DOHH2 (cell line): ENCODE results near the gene RAD51B.

Source experiments
- H3F3A ChIP-seq: fragments of 200-600 bp; sonication (generic), shearing (Covaris generic); 2 replicates; pipeline ENCODE4 v1.6.0; 2016; ENCODE audit warnings: antibody characterized with exemption, mild to moderate bottlenecking; ENCODE audit not compliant: control insufficient read depth, insufficient read depth
- H3K27ac ChIP-seq: fragments of 200-600 bp; sonication (generic); 2 replicates; pipeline ENCODE4 v1.5.1; 2014; ENCODE audit warnings: low read depth, mild to moderate bottlenecking, low read length, moderate library complexity
- H3K27me3 ChIP-seq: fragments of 200-600 bp; sonication (generic); 2 replicates; pipeline ENCODE4 v1.6.1; 2014; ENCODE audit warnings: mild to moderate bottlenecking, low read length, mixed read lengths; ENCODE audit not compliant: control insufficient read depth
- H3K36me3 ChIP-seq: fragments of 200-600 bp; sonication (generic); 2 replicates; pipeline ENCODE4 v1.6.1; 2014; ENCODE audit warnings: mild to moderate bottlenecking, low read length, moderate library complexity, mixed read lengths; ENCODE audit not compliant: control insufficient read depth
- H3K4me1 ChIP-seq: fragments of 200-600 bp; sonication (generic); 2 replicates; pipeline ENCODE4 v1.6.1; 2014; ENCODE audit warnings: mild to moderate bottlenecking, low read length, mixed read lengths; ENCODE audit not compliant: control insufficient read depth
- H3K4me2 ChIP-seq: fragments of 200-600 bp; sonication (generic); 2 replicates; pipeline ENCODE4 v1.6.0; 2014; ENCODE audit warnings: mild to moderate bottlenecking, low read length, moderate library complexity
- H3K4me3 ChIP-seq: fragments of 200-600 bp; sonication (generic); 2 replicates; pipeline ENCODE4 v1.5.1; 2014; ENCODE audit warnings: mild to moderate bottlenecking, low read length, mixed read lengths
- H3K79me2 ChIP-seq: fragments of 200-600 bp; sonication (generic); 2 replicates; pipeline ENCODE4 v1.6.1; 2014; ENCODE audit warnings: mild to moderate bottlenecking, low read length, mixed read lengths; ENCODE audit not compliant: control insufficient read depth
- H3K9me2 ChIP-seq: fragments of 200-600 bp; sonication (generic); replicated peaks from 2 replicates; pipeline ENCODE4 v1.6.1; 2014; ENCODE audit warnings: mild to moderate bottlenecking, low read length, mixed read lengths; ENCODE audit not compliant: control insufficient read depth
- H3K9me3 ChIP-seq: fragments of 200-600 bp; sonication (generic); 2 replicates; pipeline ENCODE4 v1.6.1; 2014; ENCODE audit warnings: antibody characterized with exemption, low read length, mixed read lengths; ENCODE audit not compliant: control insufficient read depth, insufficient read depth
- H4K20me1 ChIP-seq: fragments of 200-600 bp; sonication (generic); 2 replicates; pipeline ENCODE4 v1.6.0; 2014; ENCODE audit warnings: low read depth, mild to moderate bottlenecking, antibody characterized with exemption, low read length, moderate library complexity; ENCODE audit not compliant: control insufficient read depth, insufficient read depth
- EZH2phosphoT487 ChIP-seq: fragments of 200-600 bp; sonication (generic); IDR thresholded peaks from 2 replicates; pipeline ENCODE4 v1.6.1; 2017; ENCODE audit warnings: borderline replicate concordance, mild to moderate bottlenecking, antibody characterized with exemption, low read length, moderate library complexity, mixed read lengths
- TF ChIP-seq, protein P1 (sequence below): fragments of 200-600 bp; sonication (generic); IDR thresholded peaks from one replicate; pipeline ENCODE4 v1.5.1; 2014; ENCODE audit warnings: antibody characterized with exemption, mild to moderate bottlenecking, low read depth, low read length; ENCODE audit not compliant: poor library complexity, severe bottlenecking

The RAD51B gene

DNA sequence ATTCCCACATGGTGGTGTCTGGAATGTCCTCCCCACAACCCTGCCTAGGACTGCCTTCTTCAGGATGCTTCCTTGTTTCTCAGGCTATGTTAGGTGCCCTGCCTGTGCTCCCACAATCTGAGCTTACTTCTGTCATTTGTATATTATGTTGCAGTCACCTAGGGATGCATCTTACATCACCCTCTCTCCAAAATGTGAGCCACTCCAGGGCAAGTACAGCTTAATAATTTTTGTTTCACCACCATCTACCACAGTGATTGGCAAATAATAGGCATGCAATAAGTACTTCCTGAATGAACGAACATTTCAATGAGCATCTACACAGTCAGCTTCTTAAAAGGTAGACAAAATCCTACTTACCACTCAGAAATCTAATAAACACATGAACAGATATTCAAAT lies 40.8 kb upstream of the RAD51B start:
- no peaks in the 10 kb centered on the region for H3K9me2 ChIP-seq
- no peak overlapping the region for H3K27ac ChIP-seq
- H3K36me3 ChIP-seq, result peaks cover 83% of the 10 kb centered on the region
- TF ChIP-seq, protein P1, sequence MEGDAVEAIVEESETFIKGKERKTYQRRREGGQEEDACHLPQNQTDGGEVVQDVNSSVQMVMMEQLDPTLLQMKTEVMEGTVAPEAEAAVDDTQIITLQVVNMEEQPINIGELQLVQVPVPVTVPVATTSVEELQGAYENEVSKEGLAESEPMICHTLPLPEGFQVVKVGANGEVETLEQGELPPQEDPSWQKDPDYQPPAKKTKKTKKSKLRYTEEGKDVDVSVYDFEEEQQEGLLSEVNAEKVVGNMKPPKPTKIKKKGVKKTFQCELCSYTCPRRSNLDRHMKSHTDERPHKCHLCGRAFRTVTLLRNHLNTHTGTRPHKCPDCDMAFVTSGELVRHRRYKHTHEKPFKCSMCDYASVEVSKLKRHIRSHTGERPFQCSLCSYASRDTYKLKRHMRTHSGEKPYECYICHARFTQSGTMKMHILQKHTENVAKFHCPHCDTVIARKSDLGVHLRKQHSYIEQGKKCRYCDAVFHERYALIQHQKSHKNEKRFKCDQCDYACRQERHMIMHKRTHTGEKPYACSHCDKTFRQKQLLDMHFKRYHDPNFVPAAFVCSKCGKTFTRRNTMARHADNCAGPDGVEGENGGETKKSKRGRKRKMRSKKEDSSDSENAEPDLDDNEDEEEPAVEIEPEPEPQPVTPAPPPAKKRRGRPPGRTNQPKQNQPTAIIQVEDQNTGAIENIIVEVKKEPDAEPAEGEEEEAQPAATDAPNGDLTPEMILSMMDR, result no peak
- TF ChIP-seq EZH2phosphoT487, result no peak
- no peaks in the 10 kb centered on the region for H3K27me3 ChIP-seq
- no peaks in the 10 kb centered on the region for H3K9me3 ChIP-seq
- H3K79me2 ChIP-seq, result no peaks in the 10 kb centered on the region
- no peak overlapping the region for H3K4me3 ChIP-seq
- no peaks in the 10 kb centered on the region for H3K4me1 ChIP-seq
- H3F3A ChIP-seq, result no peaks in the 10 kb centered on the region
- H4K20me1 ChIP-seq, result no peaks in the 10 kb centered on the region
- no peak overlapping the region for H3K4me2 ChIP-seq

DNA sequence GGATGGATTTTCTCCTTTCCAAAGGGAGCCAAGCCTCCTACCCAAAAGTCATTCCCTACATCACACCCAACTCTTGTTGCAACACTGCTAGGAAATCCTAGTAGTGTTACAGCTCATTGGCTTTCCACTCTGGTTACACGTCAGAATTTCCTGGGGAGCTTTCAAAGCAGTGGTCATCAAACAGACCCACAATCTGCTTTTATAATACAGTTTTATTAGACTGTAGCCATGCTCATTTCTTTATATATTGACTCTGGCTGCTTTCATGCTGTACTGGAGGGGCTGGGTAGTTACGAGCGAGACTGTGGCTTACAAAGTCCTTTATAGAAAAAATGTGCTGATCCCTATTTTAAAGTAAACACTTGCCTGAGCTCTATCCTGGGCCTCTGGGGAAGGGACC lies 37.5 kb upstream of the RAD51B start:
- Histone ChIP-seq H3K27ac (no peak overlapping the region), H4K20me1 (no peaks in the 10 kb centered on the region), H3K4me1 (no peaks in the 10 kb centered on the region), H3F3A (no peaks in the 10 kb centered on the region), H3K79me2 (no peaks in the 10 kb centered on the region), H3K27me3 (no peaks in the 10 kb centered on the region), H3K4me2 (no peak overlapping the region), H3K9me3 (no peaks in the 10 kb centered on the region), H3K4me3 (no peak overlapping the region), H3K9me2 (no peaks in the 10 kb centered on the region), H3K36me3 (peaks cover 81% of the 10 kb centered on the region)
- TF ChIP-seq, protein P1, result no peak
- TF ChIP-seq EZH2phosphoT487, result no peak

DNA sequence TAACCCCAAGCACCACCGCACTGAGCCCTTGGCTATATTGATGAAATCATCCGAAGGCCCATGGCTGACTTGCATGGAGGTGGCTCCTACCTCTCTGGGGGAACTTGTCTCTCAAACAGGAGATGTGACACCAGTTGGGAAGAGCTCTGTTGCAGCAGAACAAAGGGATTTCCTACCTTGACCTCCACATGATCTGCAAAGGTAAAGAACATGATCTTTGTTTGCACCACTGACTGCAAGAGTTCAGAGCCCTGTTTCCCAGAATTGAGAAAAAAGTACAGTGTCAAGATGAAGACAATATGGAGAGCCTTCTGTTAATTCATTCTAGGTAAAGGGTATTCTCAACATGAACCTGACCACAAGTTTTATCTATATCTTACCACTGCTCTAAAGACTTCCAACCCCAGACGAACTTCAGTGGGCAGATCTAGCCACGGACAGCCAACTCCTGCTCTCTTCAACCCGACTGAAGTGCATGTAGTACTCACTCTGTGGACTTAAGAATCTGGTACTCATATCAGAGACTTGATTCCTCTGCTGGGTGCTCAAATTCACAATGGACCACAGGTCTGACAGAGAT lies 35.2 kb upstream of the RAD51B start:
- Histone ChIP-seq H3K4me3 (no peak overlapping the region), H3K9me3 (no peaks in the 10 kb centered on the region), H3K36me3 (peaks cover 81% of the 10 kb centered on the region), H3K9me2 (no peaks in the 10 kb centered on the region), H3K27ac (no peak overlapping the region), H3F3A (no peaks in the 10 kb centered on the region), H3K4me1 (no peaks in the 10 kb centered on the region), H3K27me3 (no peaks in the 10 kb centered on the region), H3K79me2 (no peaks in the 10 kb centered on the region), H3K4me2 (no peak overlapping the region), H4K20me1 (no peaks in the 10 kb centered on the region)
- TF ChIP-seq EZH2phosphoT487, result no peak
- TF ChIP-seq, protein P1, result no peak
